IgD-negative memory B cell (primary cell): ENCODE results near the gene ST3GAL4. TPM values are rescaled to one million over a fixed set of nuclear protein-coding genes. Genes with fewer than 3 reads are reported as not detected.
A peak's percentile ranks its signal among the peaks of the same experiment; 100 is the strongest.

Experiments
- H3K27ac Mint-ChIP-seq, 3 donors: one replicate each; pipeline ENCODE4 v1.8.0; 2020 to 2022; ENCODE audit warnings: mild to moderate bottlenecking in 3 of 3, mixed read lengths in 3 of 3, moderate library complexity in 1 of 3
- H3K27me3 Mint-ChIP-seq: one replicate; pipeline ENCODE4 v1.8.0; 2021; ENCODE audit warnings: mixed read lengths
- H3K36me3 Mint-ChIP-seq: one replicate; pipeline ENCODE4 v1.8.0; 2020; ENCODE audit warnings: mild to moderate bottlenecking, mixed read lengths
- H3K4me1 Mint-ChIP-seq, 3 donors: one replicate each; pipeline ENCODE4 v1.8.0; 2020 to 2022; ENCODE audit warnings: mixed read lengths in 3 of 3, mild to moderate bottlenecking in 1 of 3
- H3K4me3 Mint-ChIP-seq, 4 donors: one replicate each; pipeline ENCODE4 v1.8.0; 2020 to 2022; ENCODE audit warnings: mild to moderate bottlenecking in 4 of 4, mixed read lengths in 4 of 4, moderate library complexity in 3 of 4
- H3K9me3 Mint-ChIP-seq, 3 donors: one replicate each; pipeline ENCODE4 v1.8.0; 2020 to 2021; ENCODE audit warnings: mixed read lengths in 3 of 3, mild to moderate bottlenecking in 1 of 3
- polyA plus RNA-seq: library from polyadenylated mRNA; unstranded; fragments of 300-500 nt; fragmentation: Illumina TruSeq; gene quantifications from one replicate; pipeline ENCODE4 v1.2.3, GENCODE V29; 2021

The ST3GAL4 gene
- polyA plus RNA-seq, 1 donor from 2014 or later, result 3.6 TPM

GRCh38 chr11:126416542-126417090 lies 61.1 kb downstream of the ST3GAL4 start:
- Mint-ChIP-seq H3K27ac (peak overlapping the region in 1 of 3 donors; percentile 31), H3K36me3 (no peaks in the 10 kb centered on the region), H3K4me1 (peaks cover 9 to 18% (median 16%) of the 10 kb centered on the region in 3 donors), H3K27me3 (peaks cover 2% of the 10 kb centered on the region), H3K9me3 (no peaks in the 10 kb centered on the region), H3K4me3 (peak overlapping the region in 3 of 4 donors; percentile 55 to 87 (median 83))

DNA sequence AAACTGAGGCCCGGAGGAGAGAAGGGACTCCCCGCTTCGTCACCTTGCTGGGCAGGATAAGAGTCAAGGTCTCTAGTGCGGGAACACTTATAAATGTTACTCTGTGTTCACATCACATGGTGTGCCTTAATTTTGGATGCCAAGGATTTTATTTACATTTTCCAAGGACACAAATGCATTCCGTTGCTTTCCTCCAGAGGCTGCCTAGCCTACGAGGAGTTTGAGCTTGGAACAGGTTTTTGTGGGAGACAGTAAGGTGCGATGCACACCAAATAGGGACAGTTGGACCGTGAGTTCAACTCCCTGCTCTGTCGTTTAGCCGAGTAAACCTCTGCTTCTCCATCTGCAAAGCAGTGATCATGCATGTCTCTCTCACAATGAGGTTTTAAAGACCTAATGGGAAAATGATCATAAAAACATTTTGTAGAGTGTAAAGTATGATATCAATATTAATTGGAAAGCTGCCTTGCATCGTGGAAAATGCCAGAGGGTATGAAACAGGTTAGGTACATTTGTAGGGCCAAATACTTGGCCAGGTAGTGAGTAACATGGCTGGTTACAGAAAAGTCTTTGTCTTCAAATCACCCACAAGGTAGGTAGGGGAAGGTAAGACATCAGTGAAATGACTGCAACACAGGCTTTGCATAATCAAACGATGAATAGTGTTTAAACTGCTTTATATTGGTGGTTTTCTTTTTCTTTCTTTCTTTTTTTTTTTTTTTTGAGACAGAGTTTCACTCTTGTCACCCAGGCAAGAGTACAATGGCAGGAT lies 61.8 kb downstream of the ST3GAL4 start:
- no peaks in the 10 kb centered on the region for H3K9me3 Mint-ChIP-seq
- peak overlapping the region in 1 of 3 donors; percentile 31 for H3K27ac Mint-ChIP-seq
- peak overlapping the region in 1 of 4 donors; percentile 33 for H3K4me3 Mint-ChIP-seq
- peaks cover 9 to 18% (median 13%) of the 10 kb centered on the region in 3 donors for H3K4me1 Mint-ChIP-seq
- peaks cover 2% of the 10 kb centered on the region for H3K27me3 Mint-ChIP-seq
- no peaks in the 10 kb centered on the region for H3K36me3 Mint-ChIP-seq

GRCh38 chr11:126418887-126419286 lies 63.4 kb downstream of the ST3GAL4 start:
- Mint-ChIP-seq H3K4me1 (peaks cover 9 to 18% (median 13%) of the 10 kb centered on the region in 3 donors), H3K36me3 (no peaks in the 10 kb centered on the region), H3K27me3 (peaks cover 4% of the 10 kb centered on the region), H3K9me3 (no peaks in the 10 kb centered on the region), H3K27ac (peak overlapping the region in 1 of 3 donors; percentile 88), H3K4me3 (no peak overlapping the region)

- Mint-ChIP-seq H3K4me1 (peaks cover 9 to 18% (median 13%) of the 10 kb centered on the region in 3 donors), H3K36me3 (peaks cover 2% of the 10 kb centered on the region), H3K27me3 (peaks cover 4% of the 10 kb centered on the region), H3K4me3 (peak overlapping the region in 1 of 4 donors; percentile 67), H3K9me3 (no peaks in the 10 kb centered on the region), H3K27ac (no peak overlapping the region)
These were observed 64.6 kb downstream of the ST3GAL4 start for GRCh38 chr11:126419801-126420697.

DNA sequence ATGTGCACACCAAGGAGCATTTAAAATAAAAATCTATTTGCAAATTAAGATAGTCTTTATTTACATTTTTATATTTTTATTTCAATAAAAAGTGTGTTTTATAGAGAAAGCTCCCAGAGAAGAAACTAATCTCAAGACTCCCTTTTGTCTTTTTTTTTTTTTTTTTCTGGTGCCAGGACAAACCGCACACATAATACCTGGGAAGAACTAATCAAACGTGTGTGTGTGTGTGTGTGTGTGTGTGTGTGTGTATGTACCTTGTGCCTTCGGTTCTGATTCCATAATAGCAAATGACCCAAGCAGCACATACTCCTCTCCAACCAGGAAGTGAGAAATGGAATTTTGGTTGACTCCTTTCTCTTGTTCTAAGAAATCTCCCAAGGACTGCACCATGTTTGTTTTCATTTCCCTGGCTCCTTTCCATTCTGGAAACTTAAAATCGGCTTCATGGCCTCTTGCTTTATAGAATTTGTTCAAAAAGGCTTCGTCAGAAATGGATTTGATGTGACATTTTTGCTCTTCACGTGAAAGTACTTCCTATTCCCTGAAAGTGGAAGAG lies 65.3 kb downstream of the ST3GAL4 start:
- Mint-ChIP-seq H3K9me3 (peaks cover 0 to under 1% (median 0%) of the 10 kb centered on the region in 3 donors), H3K4me1 (peaks cover 9 to 18% (median 12%) of the 10 kb centered on the region in 3 donors), H3K27ac (no peak overlapping the region), H3K4me3 (peak overlapping the region in 1 of 4 donors; percentile 63), H3K36me3 (peaks cover 2% of the 10 kb centered on the region), H3K27me3 (peaks cover 4% of the 10 kb centered on the region)

DNA sequence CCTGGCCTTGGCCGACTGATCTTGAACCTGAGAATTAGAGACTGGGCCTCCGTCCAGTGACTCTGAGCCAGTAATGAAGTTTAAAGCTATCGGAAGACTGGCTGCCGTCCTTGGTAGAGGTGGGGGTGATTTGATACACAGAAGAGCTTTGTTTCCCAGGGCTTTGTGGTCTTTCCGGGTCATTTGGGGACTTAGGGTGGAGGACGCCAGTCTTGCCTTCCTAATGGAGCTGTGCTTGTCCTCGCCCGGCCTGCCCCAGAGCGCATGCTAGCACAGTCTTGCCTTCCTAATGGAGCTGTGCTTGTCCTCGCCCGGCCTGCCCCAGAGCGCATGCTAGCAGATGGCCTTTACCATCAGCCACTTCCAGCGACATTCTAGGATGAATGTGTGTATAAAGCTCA lies 65.8 kb downstream of the ST3GAL4 start:
- Mint-ChIP-seq H3K4me3 (peak overlapping the region in 1 of 4 donors; percentile 63), H3K27ac (no peak overlapping the region)

DNA sequence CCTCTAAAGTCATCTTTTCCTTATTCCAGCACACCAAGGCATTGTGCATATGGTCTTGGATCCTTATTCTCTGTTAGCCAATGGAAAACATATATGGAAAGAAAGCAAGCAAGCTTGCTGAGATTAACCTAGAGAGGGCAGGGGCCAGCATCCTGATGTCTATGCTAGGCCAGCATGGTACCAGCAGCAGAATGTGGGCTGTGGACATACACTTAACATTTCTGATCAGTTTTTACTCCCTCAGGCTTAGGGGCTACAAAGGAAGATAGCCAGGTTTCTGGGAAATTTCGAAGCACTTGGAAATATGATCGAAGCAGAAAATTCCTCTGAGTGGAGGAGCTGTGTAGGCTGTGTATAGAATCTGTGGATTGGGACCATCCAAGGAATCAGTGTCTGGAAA lies 67.0 kb downstream of the ST3GAL4 start:
- Mint-ChIP-seq H3K9me3 (peaks cover 0 to 9% (median 0%) of the 10 kb centered on the region in 3 donors), H3K4me3 (peak overlapping the region in 2 of 4 donors; percentile 27 to 33), H3K27me3 (peaks cover 2% of the 10 kb centered on the region), H3K36me3 (peaks cover 2% of the 10 kb centered on the region), H3K4me1 (peaks cover 8 to 16% (median 9%) of the 10 kb centered on the region in 3 donors), H3K27ac (peak overlapping the region in 1 of 3 donors; percentile 44)

More for the DNA sequence above, 65.8 kb downstream of the ST3GAL4 start:
- Mint-ChIP-seq H3K36me3 (peaks cover 2% of the 10 kb centered on the region), H3K9me3 (peaks cover 0 to 5% (median 0%) of the 10 kb centered on the region in 3 donors), H3K27me3 (peaks cover 4% of the 10 kb centered on the region), H3K4me1 (peaks cover 8 to 14% (median 9%) of the 10 kb centered on the region in 3 donors)

DNA sequence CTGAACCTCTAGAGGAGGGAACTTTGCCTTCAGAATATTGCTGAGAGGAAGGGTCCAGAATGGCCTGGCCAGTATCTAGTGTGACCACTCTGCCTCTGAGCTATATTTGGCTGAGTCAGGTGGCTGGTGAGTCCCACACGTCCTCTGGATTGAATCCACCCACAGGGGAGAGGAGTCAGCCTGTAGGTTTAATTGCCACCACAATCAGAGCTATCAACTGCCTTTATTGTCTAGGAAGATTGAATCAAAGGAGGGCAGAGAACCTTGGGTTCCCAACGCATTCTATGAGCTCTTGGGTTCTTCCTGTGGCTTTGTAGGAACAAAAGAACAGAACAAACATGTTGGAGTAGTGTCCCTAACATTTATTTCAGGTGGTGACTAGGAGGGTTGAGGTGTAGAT lies 67.7 kb downstream of the ST3GAL4 start:
- Mint-ChIP-seq H3K4me1 (peaks cover 8 to 18% (median 9%) of the 10 kb centered on the region in 3 donors), H3K36me3 (peaks cover 2% of the 10 kb centered on the region), H3K27me3 (peaks cover 2% of the 10 kb centered on the region), H3K27ac (no peak overlapping the region), H3K9me3 (peaks cover 0 to 9% (median 0%) of the 10 kb centered on the region in 3 donors), H3K4me3 (no peak overlapping the region)

GRCh38 chr11:126423743-126424142 lies 68.3 kb downstream of the ST3GAL4 start:
- no peak overlapping the region for H3K4me3 Mint-ChIP-seq
- peaks cover 0 to 9% (median 0%) of the 10 kb centered on the region in 3 donors for H3K9me3 Mint-ChIP-seq
- peaks cover 8 to 18% (median 9%) of the 10 kb centered on the region in 3 donors for H3K4me1 Mint-ChIP-seq
- peaks cover 2% of the 10 kb centered on the region for H3K36me3 Mint-ChIP-seq
- H3K27ac Mint-ChIP-seq, result no peak overlapping the region
- H3K27me3 Mint-ChIP-seq, result peaks cover 2% of the 10 kb centered on the region

DNA sequence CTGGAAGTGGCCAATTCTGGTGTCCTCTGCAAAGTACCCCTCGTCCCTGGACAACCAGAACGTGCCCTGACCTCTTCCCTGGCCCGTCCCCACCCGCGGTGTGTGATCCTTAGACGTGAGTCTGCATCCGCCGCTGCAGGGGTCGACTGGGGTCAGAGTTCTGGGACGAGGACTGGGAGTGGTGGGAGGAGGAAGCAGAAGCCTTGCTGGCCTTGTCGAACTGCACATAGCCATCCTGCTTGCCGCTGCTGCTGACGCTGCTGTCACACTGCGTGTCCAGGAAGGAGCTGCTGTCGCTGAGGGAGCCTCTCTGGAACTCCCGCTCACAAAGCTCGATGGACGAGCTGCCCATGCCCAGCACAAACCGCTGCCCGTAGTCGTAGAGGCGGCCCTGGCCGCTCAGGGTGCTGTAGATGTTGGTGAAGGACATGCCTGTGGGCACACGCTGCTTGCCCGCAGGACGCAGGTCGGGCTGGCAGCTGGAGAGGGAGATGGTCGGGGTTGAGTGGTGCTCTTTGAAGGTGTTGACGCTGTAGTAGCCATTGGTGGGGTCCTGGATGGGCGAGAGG lies 69.1 kb downstream of the ST3GAL4 start:
- peaks cover 7 to 18% (median 9%) of the 10 kb centered on the region in 3 donors for H3K4me1 Mint-ChIP-seq
- H3K4me3 Mint-ChIP-seq, result no peak overlapping the region
- H3K27me3 Mint-ChIP-seq, result peaks cover 2% of the 10 kb centered on the region
- peaks cover 2% of the 10 kb centered on the region for H3K36me3 Mint-ChIP-seq
- no peak overlapping the region for H3K27ac Mint-ChIP-seq
- H3K9me3 Mint-ChIP-seq, result peaks cover 0 to 9% (median 0%) of the 10 kb centered on the region in 3 donors

- Mint-ChIP-seq H3K27ac (no peak overlapping the region), H3K4me3 (no peak overlapping the region), H3K9me3 (peaks cover 0 to 9% (median 0%) of the 10 kb centered on the region in 3 donors), H3K36me3 (peaks cover 2% of the 10 kb centered on the region), H3K27me3 (peaks cover 2% of the 10 kb centered on the region), H3K4me1 (peaks cover 0 to 5% (median 0%) of the 10 kb centered on the region in 3 donors)
These were observed 70.6 kb downstream of the ST3GAL4 start for GRCh38 chr11:126426106-126426505.

DNA sequence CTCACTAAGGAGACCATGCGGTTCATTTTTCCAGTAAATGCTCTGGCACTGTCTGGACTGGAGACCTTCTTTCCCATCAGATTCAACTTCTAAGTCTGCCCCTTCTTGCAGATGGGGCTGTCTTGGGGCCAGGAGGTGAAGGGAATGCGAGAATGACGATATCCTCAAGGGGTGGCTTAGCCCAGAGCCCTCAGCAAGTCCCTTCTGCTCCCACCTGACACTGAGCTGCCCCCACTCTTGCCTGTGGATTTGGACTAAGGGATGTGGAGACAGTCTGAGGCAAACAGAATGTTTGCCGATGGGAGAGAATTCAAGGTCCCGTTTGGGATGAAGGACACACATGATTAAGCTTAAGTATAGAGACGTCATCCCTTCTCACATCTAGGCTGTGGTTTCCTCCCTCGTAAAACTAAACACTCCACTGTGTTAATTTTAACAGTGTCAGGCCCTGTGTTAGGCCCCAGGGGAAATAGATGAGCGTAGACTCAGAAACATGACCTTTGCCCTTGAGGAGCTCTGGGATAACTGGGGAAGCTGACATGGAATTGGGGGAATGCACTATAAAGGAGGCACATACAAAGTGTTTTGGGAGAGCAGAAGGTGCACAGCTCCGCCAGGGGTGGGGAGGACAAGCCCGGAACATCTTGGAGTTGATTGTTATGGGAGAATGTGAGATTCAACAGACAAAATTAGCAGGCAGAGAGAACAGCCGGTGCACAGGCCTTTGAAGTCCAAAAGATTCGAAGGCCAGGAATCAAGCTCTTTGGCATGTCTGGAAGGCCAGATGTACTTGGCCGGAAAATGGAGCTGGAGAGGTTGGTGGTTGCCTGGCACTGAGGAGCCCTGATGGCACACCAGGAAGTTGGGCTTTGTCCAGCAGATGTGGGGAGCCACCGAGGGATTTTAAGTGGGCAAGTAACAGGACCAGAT lies 71.6 kb downstream of the ST3GAL4 start:
- H3K9me3 Mint-ChIP-seq, result peaks cover 0 to 9% (median 0%) of the 10 kb centered on the region in 3 donors
- H3K27me3 Mint-ChIP-seq, result peaks cover 2% of the 10 kb centered on the region
- peak overlapping the region in 2 of 4 donors; percentile 53 to 56 for H3K4me3 Mint-ChIP-seq
- peak overlapping the region in 1 of 3 donors; percentile 18 for H3K27ac Mint-ChIP-seq
- peaks cover 2% of the 10 kb centered on the region for H3K36me3 Mint-ChIP-seq
- peaks cover 0 to 4% (median 0%) of the 10 kb centered on the region in 3 donors for H3K4me1 Mint-ChIP-seq
